PFSK-1 (cell line): ENCODE measurements around the gene BDH1.

Source experiments
- POLR2AphosphoS5 ChIP-seq: IDR thresholded peaks from 2 replicates; pipeline ENCODE4 v1.6.1; 2012; ENCODE audit warnings: low read depth, mild to moderate bottlenecking, control low read depth, low read length, moderate library complexity
- SIN3A ChIP-seq: IDR thresholded peaks from 2 replicates; pipeline ENCODE4 v1.6.1; 2012; ENCODE audit warnings: mild to moderate bottlenecking, low read length, moderate library complexity, borderline replicate concordance; ENCODE audit not compliant: insufficient read depth
- TAF1 ChIP-seq: IDR thresholded peaks from 2 replicates; pipeline ENCODE4 v1.6.1; 2012; ENCODE audit warnings: low read length, control low read depth, borderline replicate concordance; ENCODE audit not compliant: insufficient read depth
- TF ChIP-seq, protein P1 (sequence below), 2 experiments: IDR thresholded peaks; 2 replicates each; pipeline versions ENCODE4 v1.6.1 to v1.8.0; 2011 to 2012; ENCODE audit warnings: low read depth in 2 of 2, low read length in 2 of 2, control low read depth in 1 of 2, inconsistent platforms in 1 of 2, mild to moderate bottlenecking in 1 of 2, moderate library complexity in 1 of 2; ENCODE audit not compliant: insufficient read depth in 1 of 2

DNA sequence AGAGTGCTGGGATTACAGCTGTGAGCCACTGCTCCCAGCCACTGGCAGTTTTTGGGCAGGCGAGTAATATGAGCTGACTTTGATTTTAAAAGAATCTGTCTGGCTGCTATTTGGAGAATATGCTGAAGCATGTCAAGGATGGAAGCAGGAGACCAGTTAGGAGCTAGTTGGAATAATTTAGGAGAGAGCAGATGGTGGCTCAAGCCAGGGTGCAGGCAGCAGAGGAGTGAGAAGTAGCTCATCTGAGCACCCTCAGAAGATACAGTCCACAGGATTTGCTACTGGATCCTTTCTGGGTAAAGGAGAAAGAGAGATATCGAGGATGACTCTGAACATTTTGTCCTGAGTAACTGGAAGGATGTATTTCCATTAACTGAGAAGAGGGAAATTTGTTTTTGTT is 30.4 kb upstream of the BDH1 start:
- TF ChIP-seq, protein P1, sequence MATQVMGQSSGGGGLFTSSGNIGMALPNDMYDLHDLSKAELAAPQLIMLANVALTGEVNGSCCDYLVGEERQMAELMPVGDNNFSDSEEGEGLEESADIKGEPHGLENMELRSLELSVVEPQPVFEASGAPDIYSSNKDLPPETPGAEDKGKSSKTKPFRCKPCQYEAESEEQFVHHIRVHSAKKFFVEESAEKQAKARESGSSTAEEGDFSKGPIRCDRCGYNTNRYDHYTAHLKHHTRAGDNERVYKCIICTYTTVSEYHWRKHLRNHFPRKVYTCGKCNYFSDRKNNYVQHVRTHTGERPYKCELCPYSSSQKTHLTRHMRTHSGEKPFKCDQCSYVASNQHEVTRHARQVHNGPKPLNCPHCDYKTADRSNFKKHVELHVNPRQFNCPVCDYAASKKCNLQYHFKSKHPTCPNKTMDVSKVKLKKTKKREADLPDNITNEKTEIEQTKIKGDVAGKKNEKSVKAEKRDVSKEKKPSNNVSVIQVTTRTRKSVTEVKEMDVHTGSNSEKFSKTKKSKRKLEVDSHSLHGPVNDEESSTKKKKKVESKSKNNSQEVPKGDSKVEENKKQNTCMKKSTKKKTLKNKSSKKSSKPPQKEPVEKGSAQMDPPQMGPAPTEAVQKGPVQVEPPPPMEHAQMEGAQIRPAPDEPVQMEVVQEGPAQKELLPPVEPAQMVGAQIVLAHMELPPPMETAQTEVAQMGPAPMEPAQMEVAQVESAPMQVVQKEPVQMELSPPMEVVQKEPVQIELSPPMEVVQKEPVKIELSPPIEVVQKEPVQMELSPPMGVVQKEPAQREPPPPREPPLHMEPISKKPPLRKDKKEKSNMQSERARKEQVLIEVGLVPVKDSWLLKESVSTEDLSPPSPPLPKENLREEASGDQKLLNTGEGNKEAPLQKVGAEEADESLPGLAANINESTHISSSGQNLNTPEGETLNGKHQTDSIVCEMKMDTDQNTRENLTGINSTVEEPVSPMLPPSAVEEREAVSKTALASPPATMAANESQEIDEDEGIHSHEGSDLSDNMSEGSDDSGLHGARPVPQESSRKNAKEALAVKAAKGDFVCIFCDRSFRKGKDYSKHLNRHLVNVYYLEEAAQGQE (IDR thresholded peaks at IDR 0.05; ENCODE audit: insufficient read depth in 1 of 2, low read depth in 2 of 2, low read length in 2 of 2): no peak
- TF ChIP-seq POLR2AphosphoS5 (no peak), SIN3A (no peak), TAF1 (no peak)
